NCI-H446 treated with DMSO at 0.1 percent for 48 hours (cell line): ENCODE results near the gene GRID1.

Source experiments
- DNase-seq: peaks from one replicate; lab custom pipeline; 2025; lab: John Stamatoyannopoulos, UW

GRID1 gene

GRCh38 chr10:86210416-86210815 is 156.2 kb downstream of the GRID1 start:
- DNase-seq = no peak

- no peak for DNase-seq
Measured at GRCh38 chr10:86209726-86210125, 156.9 kb downstream of the GRID1 start.

- no peak for DNase-seq
Measured at GRCh38 chr10:86207226-86207625, 159.4 kb downstream of the GRID1 start.

- no peak for DNase-seq
Measured at GRCh38 chr10:86206240-86206579, 160.4 kb downstream of the GRID1 start.

GRCh38 chr10:86205306-86206239 is 161.0 kb downstream of the GRID1 start:
- no peak for DNase-seq

GRCh38 chr10:86204421-86205305 is 161.9 kb downstream of the GRID1 start:
- no peak for DNase-seq

- no peak for DNase-seq
Measured at GRCh38 chr10:86203162-86203905, 163.3 kb downstream of the GRID1 start.

GRCh38 chr10:86202226-86202735 is 164.3 kb downstream of the GRID1 start:
- no peak for DNase-seq

GRCh38 chr10:86200867-86201266 is 165.7 kb downstream of the GRID1 start:
- no peak for DNase-seq

GRCh38 chr10:86200269-86200668 is 166.3 kb downstream of the GRID1 start:
- no peak for DNase-seq

GRCh38 chr10:86199041-86199440 is 167.6 kb downstream of the GRID1 start:
- DNase-seq = no peak

GRCh38 chr10:86198271-86198670 is 168.3 kb downstream of the GRID1 start:
- no peak for DNase-seq

GRCh38 chr10:86197166-86197790 is 169.3 kb downstream of the GRID1 start:
- no peak for DNase-seq

- DNase-seq = no peak
Measured at GRCh38 chr10:86195521-86196157, 171.0 kb downstream of the GRID1 start.

- DNase-seq = no peak
Measured at GRCh38 chr10:86194684-86195083, 171.9 kb downstream of the GRID1 start.

- DNase-seq = no peak
Measured at GRCh38 chr10:86193841-86194240, 172.8 kb downstream of the GRID1 start.

GRCh38 chr10:86192691-86193090 is 173.9 kb downstream of the GRID1 start:
- no peak for DNase-seq

- no peak for DNase-seq
Measured at GRCh38 chr10:86192147-86192546, 174.4 kb downstream of the GRID1 start.

- DNase-seq = no peak
Measured at GRCh38 chr10:86191686-86192085, 174.9 kb downstream of the GRID1 start.

GRCh38 chr10:86191166-86191565 is 175.4 kb downstream of the GRID1 start:
- DNase-seq = no peak

- DNase-seq = no peak
Measured at GRCh38 chr10:86190291-86190690, 176.3 kb downstream of the GRID1 start.
